ENCODE data around the gene NT5M.

Gene NT5M

DNA sequence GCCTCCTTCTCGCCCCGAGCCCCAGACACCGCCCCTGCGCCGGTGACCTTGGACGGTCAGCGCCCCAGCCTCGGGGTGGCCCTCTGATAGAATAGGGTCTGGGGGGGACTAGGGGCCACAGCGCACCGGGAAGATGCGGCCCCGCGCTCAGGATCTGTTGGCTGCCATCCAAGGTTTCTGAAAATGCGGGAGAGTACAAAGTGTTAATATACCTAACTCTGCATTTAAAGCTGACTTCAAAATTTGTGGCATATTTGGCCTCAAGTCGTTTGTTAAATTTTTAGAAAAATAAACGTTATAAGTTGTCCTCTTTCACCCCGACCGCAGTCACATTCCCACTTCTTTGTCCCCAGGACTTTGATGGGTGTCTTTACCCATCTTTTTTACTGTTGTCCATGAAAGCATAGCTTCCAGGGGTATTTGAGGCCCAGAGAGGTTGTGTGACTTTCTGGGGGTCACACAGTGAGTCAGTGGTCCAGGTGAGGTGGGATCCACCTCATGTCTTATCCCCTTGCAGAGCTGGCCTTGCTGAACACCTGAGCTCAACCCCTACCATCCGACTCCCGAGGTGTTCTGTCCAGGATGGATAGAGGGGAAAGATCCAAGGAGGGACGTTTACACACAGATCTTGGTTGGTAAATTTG, 796 bp downstream of the NT5M start:
- no peak for DNase-seq

DNA sequence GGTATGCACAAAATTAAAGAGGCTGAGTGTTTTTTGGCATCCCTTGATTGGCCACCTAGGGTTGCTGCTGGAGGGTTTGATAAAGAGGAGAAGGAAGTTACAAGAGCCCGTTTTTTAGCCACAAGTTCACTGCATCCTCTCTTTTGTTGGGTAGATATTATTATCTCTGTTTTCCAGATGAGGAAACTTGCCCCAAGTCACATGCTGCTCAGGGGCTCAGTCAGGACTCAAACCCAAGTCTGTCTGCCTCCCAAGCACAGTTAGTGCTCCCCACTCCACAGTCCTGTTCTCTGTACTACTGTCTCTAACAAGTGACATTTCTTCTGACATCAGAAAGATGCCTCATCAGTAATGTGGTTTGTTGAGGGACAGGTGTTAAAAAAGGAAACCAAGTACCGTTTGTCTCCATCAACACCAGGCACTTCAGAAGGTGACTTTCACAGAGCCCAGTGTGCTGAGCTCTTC, 1.4 kb downstream of the NT5M start:
- DNase-seq, result peak; percentile 67

DNA sequence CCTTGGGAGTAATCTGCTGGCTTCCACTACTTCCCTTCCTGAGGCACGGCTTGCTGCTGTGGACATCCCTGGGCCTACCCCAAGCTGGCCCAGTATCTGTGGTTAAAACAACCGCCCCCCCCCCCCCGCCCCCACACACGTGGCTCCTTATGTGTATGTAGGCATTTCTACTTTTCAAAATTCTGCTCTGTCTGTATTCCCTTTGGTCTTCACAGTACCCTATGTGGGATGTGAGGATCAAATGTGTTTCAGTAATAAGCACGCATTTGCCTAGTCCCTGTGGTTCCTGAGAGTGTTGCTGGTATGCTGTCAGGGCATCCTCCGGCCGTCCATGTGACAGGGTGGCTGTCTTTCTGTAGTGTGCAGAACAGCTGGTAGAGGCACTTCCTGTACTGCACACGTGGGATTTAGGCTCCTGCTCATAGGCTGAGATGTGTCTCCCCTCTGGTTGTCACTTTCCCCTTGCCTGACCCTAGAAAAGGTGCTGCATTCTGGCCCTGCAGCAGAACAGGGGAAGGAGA, 2.2 kb downstream of the NT5M start:
- DNase-seq, result peak; percentile 77

DNA sequence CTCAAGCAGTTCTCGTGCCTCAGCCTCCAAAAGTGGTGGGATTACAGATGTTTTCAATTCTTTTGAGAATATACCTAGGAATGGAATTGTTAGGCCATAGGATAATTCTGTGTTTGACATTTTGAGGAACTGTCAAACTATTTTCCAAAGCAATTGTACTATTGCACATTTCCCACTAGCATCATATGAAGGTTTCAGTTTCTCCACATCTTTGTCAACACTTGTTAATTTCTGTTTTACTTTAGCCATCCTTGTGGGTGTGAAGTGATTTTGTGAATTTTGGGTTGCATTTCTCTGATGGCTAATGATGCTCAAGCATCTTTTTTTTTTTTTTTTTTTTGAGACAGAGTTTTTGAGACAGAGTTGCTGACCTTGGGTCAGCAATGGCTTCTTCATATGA, 6.2 kb downstream of the NT5M start:
- no peak for DNase-seq

DNA sequence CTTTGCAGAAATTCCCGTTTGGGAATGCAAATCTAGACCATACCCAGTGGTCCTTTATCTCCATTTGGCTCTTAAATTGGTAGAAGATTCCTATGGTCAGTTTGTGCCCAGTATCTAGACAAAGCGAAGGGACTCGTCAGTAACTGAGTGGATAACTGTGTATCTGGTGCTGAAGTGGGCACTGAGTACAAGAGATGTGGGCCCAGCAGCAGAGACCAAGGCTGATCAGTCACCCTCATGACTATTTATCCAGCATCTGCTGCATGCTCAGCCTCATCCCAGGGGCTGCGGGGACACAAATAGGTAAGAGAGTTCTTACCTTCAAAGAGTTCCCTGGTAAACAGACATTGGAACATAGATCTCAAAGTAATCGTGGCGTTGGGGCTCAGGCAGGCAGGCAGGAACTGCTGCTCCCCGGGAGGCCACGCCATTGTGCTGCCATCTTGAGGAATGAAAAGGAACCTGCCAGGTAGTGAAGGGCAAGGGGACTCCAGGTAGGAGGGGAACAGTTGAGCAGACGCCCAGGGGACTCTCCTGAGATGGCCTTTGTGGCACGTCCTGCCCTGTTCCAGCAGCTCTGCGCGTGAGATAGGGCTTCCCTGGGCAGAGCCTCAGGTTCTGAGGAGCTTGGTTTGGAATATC, 10.3 kb downstream of the NT5M start:
- DNase-seq, result peak; percentile 84

DNA sequence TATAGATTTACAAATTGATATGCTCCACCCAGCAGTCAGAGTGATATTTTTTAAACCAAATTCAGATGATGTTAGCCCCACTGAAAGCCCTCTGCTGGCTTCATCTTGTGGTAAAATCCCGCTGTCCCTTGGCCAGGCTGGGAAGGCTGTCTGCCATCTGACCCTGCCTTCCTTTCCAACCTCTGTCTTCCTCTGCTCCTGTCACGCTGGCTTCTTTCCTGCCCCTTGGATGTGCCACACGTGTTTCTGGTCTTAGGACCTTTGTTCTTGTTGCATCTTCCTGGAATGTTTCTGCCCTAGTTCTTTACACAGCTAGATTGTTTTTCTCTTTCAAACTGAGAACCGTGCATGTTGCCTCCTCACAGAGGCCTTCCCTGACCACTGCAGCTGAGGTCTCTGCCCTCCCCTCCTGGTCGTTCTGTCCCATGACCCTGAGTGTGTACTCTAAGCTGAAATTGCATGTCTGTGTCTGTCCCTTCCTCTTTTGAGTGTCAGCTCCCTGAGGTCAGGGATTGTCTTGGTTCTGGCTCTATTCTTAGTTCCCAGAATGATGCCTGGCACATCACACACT, 11.4 kb downstream of the NT5M start:
- DNase-seq, result no peak

DNA sequence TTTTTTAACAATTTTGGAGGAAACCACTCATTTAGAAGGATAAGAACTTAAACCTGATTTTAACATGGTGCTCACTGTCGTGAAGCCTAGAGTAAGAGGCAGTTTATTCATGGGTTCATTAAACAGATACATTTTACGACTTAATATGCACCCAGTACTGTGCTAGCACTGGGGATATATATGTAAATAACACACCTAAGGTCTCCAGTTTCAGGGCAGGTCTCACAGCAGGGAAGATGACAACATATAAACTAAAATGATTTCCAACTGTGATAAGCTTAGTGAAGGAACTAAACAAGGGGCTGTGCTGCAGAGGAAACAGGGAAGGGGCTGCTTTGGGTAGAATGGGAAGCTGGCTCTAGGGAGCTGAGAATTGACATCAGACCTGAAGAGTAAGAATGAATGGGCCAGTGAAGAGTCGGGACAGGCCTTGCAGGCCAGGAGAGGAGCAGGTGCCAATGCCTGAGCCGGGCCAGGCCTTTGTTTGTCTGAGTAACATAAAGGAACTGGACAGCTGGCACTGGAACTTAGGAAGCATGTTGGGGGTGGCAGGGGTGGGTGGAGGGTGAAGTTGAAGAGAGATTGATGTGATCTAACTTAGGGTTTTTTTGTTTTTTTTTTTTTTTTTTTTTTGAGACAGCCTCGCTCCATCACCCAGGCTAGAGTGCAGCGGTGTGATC, 12.1 kb downstream of the NT5M start:
- no peak for DNase-seq

DNA sequence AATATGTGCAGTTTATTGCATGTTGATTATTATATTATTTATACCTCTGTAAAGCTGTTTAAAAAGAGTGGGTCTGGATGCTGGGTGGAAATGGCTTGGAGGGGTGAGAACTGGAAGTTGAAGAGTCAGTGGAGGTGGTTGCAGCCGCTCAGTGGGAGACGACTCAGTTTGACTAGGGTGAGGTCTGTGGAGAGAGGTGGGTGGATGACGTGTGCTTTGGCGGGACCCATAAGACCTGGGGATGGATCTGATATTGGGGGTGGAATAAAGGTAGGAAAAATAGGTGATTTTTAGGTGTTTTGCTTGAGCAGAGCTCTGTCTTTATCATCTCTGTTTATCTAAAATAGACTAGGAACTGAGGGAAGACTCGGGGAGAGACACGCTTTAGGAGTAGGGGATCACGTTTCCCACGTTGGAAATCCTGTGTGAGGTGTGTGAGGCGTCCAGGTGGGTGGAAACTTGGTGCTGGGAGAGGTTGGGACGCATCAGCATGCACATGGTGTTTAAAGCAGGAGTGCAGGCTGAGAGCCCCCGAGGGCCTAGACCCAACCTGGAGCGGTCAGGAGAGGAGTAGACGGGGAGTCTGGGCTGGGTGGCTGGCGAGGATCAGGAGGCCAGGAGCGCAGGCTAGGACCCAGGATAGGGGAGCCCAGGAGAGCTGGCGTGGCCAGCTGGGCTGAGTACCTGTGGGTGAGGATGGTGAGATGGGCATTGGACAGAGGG, 17.2 kb downstream of the NT5M start:
- no peak for DNase-seq

DNA sequence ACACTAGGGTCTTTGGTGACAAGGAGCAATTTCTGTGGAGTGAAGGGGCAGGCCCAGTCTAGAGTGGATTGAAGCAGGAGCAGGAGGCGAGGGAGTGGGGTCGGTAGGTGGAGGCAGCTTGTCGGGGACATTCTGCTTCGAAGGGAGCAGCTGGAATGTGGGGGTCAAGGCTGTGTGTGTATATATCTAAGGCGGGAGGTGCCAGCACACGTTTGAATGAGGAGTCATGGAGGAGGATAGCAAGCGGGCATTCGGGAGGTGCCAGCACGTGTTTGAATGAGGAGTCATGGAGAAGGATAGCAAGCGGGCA, 17.7 kb downstream of the NT5M start:
- DNase-seq, result no peak

DNA sequence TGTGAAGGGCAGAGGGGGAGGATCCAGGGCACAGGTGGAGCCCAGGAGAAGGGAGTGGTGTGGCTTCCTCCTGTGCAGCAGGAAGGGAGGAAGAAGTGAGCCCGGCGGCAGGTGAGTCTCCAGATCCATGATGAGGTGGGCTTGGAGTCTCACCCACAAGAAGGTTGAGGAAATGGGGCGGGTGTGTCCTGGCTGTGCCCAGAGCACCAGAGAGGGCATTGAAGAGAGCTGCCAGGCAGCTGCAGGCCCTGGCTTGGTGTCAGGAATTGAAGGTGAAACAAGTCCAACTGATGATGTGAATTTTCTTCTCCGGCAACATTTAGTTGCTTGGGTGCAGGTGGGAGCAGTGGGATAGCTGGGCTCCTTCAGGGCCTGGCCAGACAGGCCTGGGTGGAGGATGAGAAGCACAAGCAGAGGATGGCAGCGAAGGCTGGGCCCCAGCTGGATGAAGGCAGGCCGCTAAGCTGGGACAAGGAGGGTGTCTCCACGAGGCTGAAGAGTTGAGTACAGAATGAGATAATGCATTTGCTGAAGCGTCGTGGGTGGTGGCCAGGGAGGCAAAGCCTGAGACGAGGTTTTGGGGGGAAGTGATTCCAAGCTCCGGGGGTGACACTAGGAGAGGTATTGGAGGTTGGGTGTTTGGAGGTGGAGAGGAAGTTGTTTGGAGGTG, 18.3 kb downstream of the NT5M start:
- no peak for DNase-seq

DNA sequence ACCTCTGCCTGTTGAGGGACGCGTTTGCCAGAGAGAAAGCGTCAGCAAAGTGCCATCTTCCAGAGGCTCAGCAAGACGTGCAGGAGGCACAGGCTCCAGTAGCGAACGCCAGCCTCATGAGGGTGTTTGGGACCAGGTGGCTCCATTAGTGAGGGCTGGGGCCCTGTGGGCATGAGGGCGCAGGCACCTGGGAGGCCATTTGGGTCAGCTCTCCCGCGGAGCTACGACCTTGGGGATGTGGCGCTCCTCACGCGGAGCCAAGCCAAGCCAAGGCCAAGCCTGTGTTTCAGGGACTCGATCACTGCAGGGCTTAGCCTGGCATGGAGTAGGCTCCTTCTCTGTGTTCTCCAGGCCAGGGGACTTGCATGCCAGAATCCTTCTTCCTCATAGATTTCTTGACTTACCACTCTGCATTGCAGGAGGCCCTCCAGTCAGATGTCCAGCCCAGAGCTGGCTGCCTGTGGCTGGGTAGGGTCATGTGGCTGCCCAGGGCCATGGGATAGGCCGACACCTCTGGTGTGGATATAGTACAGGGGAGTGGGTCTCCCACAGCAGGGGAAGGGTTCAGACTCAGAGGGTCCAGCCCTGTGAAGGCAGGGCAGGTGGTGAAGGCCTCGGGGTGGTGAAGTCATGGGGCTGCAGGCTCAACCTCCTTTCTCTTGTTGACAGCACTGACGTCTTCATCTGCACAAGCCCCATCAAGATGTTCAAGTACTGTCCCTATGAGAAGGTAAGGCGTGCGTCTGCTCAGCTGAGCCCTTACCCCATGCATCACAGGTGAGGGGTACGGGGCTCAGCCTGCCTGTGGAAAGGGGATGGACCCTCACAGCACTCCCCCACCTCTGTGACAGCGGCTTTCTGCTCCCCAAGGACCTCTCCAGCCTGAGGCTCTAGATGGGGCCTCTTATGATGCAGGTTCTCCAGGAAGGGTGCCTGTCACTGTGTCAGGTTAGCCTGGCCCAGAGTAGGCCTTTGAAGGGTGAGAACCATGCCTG, 19.6 kb downstream of the NT5M start:
- DNase-seq, result no peak

DNA sequence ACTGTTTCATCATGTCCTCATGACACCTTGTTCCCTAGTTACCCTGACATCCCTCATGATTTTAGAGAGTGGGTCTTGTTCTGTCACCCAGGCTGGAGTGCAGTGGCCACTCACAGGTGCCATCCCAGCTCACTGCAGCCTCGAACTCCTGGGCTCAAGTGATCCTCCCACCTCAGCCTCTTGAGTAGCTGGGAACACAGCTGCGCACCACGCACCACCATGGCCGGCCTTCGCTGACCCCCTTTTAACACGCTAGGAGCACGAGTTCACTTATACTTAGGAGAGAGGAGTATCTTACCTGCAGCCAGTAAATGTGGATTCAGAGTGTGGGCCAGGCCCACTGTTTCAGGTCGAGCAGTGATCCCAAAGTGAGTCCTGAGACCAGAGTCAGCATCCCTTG, 21.4 kb downstream of the NT5M start:
- no peak for DNase-seq

DNA sequence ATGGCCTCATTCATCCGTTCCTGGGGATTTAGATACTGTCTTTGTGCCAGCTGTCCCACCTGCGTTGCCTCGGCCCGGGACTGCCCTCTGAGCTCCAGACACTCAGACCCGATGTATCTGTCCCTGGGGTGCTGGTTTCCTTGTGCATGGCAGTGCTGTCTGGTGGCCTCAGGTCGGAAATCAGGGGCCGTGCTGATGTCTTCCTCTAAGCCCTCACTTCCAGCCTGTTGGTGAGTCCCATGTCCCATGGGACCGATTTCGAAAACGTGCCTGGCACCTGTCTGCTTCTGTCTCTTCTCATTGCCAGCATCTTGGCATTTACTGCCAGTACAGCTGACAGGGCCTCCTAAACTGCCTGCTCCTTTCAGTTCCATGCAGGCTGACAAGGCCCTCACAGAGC, 22.1 kb downstream of the NT5M start:
- no peak for DNase-seq

DNA sequence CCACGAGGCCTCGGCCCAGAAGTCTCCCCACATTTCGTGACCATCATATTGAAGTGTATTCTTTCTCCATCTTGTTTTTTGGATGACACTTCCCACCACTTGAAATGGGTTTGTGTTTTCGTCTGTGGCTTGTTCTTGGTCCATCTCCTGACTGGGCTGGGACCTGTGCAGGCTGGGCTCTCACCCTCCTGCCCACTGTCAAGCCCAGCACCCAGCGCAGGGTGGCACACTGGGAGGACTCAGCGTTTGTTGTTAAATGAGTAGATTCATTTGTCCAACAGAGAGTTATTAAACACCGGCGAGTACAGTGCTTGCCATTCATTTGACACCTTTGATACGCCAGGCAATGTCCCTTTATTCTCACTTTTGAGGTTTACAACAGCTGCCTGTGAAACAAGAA, 22.6 kb downstream of the NT5M start:
- DNase-seq, result no peak

DNA sequence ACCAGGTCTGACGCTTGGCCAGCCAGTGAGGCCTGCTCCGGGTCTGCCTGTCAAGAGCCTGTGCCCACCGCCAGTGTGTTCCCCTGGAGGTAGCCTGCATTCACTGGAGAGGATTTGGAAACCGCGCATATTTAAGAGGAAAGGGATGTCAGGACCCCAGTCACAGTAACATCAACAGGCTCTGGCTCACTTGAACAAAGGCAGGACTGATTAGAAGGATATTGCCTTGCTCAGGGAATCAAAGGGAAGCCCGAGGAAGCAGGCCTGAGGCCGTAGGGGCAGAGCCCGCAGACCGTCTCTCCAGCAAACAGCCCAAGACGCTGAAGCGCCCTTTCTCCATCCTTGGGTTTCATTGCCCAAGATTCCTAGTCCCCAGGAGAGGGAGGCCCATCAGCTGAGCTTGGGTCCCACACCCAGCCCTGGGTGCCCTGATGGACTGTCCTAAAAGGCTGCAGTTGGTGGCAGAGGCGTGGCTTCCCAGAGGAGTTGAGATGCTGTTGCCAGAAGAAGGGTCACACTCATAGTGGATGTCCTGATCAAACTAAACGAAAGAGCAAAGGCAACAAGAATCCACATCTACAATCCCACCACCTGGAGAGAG, 23.2 kb downstream of the NT5M start:
- DNase-seq, result no peak

DNA sequence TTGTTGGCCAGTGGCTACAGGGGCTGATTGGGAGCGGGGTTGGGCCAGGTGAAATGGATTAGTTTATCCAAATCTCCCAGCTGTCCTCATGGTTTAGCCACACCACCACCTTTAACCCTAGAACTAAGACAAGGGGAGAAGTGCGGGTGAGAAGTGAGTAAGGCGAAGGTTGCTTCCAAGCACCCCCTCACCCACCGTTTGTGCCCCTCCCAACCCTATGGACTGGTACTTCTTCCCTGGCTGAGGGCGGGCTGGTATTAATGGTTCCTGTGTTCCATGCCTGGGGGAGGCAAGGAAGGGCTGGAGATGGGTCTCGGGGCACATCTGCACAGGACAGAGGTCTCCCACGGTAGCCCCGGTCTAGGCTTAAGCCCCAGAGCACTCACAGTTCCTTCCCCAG, 25.1 kb downstream of the NT5M start:
- no peak for DNase-seq

DNA sequence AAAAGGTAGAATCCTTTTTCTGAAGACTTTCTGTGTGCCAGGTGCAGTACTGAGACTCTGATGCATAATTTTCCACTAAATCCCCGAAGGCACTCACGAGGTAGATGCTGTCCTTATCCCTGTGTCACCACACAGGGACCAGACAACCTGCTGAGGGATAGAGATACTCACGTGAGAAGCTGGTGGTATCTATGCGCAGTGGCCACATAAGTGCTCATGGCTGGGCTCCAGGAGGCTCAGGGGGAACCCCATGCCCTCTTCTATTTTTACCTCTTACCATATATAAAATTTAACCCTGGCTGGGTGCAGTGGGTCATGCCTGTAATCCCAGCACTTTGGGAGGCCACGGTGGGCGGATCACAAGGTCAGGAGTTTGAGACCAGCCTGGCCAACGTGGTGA, 38.3 kb downstream of the NT5M start:
- no peak for DNase-seq

DNA sequence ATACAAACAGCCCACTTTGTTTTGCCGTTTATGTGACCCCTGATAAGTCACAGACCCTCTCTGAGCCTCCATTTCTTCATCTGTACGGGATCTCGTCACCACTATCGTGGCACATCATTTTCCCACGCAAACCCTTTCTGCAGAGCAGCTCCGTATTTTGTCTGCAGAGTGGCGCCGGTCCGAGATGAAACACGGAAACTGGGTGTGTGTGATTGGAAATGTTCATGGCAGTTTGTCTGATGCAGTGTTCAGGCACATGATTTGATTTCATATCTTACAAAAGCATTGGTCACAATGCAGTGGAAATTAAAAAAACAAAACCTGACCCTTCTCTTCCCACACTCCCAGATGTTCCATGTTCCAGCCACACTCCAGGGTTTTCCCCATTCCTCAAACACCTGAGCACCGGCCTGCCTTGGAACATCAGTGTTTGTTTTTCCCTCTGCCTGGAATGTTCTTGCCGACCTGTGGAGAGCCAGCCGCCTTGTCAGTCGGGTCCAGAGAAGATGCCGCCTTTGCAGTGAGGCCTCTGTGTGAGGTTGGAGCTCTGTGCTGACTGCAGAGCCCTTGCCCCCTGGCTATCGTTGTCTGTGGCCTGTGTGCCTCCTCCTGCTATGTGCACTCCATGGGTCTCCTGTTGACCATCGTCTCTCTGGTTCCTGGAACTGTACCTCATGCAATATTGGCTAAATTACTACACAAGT, 39.2 kb downstream of the NT5M start:
- no peak for DNase-seq

DNA sequence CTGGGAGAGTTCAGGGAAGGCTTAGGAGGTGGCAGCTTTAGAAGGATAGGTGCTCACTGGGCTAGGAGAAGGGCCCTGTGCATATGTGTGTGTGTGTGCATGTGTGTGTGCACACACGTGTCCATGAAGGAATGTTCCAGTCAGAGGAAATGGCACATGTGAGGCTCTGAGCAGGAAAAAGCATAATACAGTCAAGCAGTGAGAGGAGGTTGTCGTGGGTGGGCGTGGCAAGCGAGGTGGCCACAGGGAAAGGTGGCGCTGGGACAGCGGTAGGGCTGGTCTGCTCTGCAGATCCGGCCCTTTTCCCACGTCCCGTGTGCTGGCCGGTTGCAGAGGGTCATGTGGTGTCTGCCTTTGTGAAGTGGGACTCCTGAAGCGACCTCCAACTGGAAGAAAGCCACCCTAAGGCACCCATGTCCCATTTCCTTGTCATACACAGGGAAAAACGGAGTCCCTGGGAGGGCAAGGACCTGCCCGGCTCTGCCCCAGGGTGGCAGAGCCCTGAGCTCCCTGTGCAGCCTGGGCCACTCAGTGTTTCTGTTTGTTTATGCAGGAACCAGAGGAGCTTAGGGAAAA, 40.1 kb downstream of the NT5M start:
- DNase-seq, result no peak

DNA sequence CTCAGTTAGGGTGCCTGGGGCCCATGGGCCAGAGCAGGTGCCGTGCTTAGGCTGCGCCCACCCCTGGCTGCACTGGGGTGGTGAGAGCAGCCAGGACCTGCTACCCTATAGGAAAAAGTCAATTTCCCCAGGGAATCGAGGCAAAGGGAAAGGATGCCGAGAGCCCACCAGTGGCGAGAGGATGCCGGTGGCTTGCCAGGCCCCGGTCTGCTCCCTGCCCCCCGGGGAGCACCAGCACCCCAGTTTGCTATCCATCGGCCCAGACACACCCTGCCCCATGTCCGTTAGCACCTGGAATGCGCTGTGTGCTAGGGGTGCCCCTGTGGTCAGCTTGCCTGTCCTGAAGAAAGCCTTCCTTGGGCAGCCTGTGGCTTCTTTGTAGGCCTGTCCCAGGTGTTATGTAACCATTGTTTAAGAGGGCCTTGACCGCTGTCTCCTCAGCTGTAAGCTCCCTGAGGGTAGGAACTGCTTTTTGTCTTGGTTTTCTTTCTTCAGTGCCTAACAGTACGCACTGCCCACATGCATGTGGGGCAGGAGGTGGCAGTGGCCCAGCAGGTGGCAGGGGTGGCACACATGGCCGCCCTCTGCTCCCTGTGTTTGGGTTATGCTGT, 40.8 kb downstream of the NT5M start:
- DNase-seq, result no peak

All from activated CD8-positive, alpha-beta memory T cell treated with anti-CD3 and anti-CD28 coated beads for 24 hours (primary cell).